KBM-7 (cell line): Measurements from ENCODE around the gene HAUS1.
"Not testable (repeated sequence)": the region's sequence is repeated elsewhere in the genome, so short reads cannot be mapped to it uniquely, and the experiment has no call there.

Experiments used
- DNase-seq: peaks from one replicate; pipeline ENCODE4 v3.0.0-alpha.2; 2015
- in situ Hi-C: fragments of 300-500 bp; cut with MboI; formaldehyde crosslinking; loops from 2 replicates; pipeline ENCODE4 v1.14.3; 2020; ENCODE audit warnings: low sequenced_read_pairs, low pct_unique_long_range_greater_than_20kb, mixed read lengths

The HAUS1 gene

GRCh38 chr18:46140173-46140572 lies 36.0 kb downstream of the HAUS1 start:
- in situ Hi-C loops: no loop called here
- no peak for DNase-seq

GRCh38 chr18:46141199-46141598 lies 37.0 kb downstream of the HAUS1 start:
- in situ Hi-C loops: no loop called here
- peak; percentile 28 for DNase-seq

DNA sequence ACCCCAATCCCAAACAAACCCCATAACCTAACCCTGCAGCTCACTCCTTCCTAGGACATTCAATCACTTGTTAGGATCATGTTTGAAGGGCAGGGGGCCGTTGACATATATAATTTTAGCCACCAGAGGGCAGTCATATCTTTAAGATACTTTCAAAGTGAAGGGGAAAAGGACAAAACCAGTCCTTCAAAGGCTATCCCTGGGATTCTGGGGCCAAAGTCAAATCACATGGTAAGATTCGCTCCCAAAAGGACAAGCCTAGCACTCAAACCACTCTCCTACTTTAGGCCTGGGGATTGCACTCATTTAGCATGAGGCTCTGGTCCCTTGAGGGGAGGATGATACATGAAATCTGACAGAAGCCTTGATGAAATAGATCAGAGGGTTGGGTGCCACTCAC lies 44.6 kb downstream of the HAUS1 start:
- DNase-seq: peak; percentile 84
- in situ Hi-C loops: no loop called here

DNA sequence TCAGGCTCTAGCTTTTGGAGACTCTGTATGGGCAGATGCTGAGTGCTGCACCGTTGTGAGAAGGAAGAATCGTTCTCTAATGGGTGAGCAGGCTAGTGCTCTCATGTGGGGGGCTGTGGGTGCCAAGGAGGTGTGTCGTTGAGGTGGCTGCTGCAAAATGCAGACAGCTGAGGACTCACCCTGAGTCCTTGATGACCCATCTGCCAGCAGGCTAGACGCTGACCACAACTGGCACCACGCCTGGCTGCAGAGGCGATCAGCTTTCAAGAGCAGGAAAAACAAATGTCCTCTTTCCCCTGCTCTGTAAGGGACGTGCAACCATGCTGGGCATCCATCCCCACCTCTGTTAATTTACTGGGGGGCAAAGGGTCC lies 48.2 kb downstream of the HAUS1 start:
- in situ Hi-C loops: loop anchor here (25.0 kb wide), 2 partner anchors 335 to 510 kb away; partner anchors contain the start of gene LOXHD1
- no peak for DNase-seq

DNA sequence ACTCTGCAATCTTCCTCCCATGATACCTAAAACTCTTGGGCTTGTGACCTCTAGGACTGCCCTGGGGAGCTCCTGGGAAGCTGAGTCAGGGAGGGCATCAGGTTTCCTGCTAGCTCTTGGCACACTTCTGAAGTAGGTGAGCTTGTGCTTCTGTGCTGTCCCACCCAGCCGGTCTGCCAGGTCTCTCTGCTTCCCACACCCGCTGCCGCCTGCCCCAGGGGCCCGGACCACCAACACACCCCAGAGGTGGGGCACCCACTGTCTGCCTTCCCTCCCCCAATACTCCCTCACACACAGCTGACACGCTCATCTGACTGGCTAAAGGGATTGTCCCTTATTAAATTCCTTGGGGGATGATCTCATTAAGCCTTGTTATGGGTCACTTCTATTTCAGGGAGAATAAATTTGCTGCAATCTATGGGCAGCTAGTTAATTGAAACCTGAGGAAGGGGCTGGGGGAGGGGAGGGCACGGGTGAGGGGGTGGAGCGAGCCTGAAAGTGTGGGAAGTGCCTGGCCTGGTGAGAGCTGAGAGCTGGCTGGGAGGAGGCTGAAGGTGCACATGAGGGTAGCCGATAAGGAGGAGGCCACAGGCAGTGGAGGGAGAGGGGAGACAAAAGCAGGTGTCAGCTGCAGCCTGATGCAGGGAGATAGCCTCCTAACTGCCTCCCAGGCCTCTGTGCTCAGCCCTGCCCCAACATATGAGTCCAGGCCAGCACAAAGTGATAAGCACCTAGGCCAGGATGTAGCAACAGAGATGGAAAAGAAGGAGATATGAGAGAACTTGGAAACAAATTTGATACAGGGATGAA lies 48.8 kb downstream of the HAUS1 start:
- in situ Hi-C loops: loop anchor here (25.0 kb wide), 2 partner anchors 334 to 509 kb away; partner anchors contain the start of gene LOXHD1
- no peak for DNase-seq

DNA sequence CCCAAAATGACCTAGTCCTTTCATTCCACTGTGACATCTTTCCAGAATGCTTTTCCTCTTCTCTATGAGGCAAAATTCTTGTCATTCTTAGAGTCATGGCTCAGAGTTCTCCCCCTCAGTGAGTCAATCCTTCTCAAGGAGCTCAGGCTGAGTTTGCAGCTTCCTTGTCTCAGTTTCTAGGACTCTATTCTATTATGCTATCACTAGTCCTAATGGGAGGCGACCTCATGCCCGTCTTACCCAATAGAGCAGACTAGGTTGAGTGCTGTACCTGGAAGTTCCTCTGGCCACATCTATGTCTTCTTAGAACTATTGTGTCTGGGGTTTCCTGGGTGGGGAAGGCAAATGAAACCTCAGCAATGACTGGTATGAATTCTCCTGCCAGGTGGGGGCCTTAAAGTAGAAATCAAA lies 51.5 kb downstream of the HAUS1 start:
- in situ Hi-C loops: loop anchor here (25.0 kb wide), 2 partner anchors 332 to 507 kb away; partner anchors contain the start of gene LOXHD1
- DNase-seq: no peak

GRCh38 chr18:46156124-46156745 lies 52.0 kb downstream of the HAUS1 start:
- in situ Hi-C loops: loop anchor here (25.0 kb wide), 2 partner anchors 331 to 506 kb away; partner anchors contain the start of gene LOXHD1
- no peak for DNase-seq

DNA sequence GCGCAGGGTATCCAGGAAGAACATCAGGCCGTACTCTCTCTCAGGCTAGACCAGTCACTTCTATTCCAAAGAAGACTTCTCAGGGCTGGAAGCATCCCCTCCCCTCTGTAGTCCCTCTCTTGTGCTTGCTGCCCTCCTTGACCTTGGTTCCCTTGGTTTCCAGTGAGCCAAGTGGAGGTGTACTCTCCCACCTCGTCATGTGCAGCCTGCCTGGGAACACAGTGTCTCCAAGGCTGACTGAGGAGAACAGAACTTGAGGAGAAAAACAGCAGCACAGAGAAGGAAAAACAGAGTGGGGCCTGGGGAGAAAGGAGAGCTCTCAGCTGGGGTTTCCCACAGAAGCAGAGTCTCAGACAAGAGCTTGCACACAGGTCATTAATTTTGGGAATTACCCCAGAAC lies 52.7 kb downstream of the HAUS1 start:
- in situ Hi-C loops: loop anchor here (25.0 kb wide), 2 partner anchors 330 to 505 kb away; partner anchors contain the start of gene LOXHD1
- DNase-seq: no peak

DNA sequence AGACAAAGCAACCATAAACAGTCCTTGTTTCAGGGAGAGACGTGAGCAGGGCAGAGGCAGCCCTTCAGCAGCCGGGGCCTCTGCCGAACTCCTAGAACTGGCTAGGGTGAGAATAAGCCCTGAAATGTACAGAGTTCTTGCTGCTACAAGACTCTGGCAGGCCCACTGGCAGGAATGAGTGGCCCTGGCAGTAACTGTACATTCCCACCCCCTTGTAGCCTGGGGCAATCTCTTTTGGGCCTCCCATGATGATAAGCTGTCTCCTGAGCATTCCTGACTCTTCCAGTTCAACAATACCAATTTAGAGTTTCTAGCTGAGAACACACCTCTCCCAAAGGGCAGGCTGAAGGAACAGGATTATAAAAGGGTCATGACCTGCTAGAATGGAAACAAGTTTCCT lies 54.3 kb downstream of the HAUS1 start:
- DNase-seq: no peak
- in situ Hi-C loops: loop anchor here (25.0 kb wide), 2 partner anchors 329 to 504 kb away; partner anchors contain the start of gene LOXHD1

- in situ Hi-C loops: loop anchor here (25.0 kb wide), 2 partner anchors 327 to 502 kb away; partner anchors contain the start of gene LOXHD1
- no peak for DNase-seq
Observed at GRCh38 chr18:46160050-46160798, 56.0 kb downstream of the HAUS1 start.

- DNase-seq: not testable (repeated sequence)
- in situ Hi-C loops: loop anchor here (25.0 kb wide), 2 partner anchors 326 to 501 kb away; partner anchors contain the start of gene LOXHD1
Observed at GRCh38 chr18:46160840-46161239, 56.7 kb downstream of the HAUS1 start.

GRCh38 chr18:46161703-46162396 lies 57.7 kb downstream of the HAUS1 start:
- in situ Hi-C loops: loop anchor here (25.0 kb wide), 2 partner anchors 325 to 500 kb away; partner anchors contain the start of gene LOXHD1
- DNase-seq: no peak

GRCh38 chr18:46163091-46163490 lies 58.9 kb downstream of the HAUS1 start:
- no peak for DNase-seq
- in situ Hi-C loops: loop anchor here (25.0 kb wide), 2 partner anchors 324 to 499 kb away; partner anchors contain the start of gene LOXHD1

DNA sequence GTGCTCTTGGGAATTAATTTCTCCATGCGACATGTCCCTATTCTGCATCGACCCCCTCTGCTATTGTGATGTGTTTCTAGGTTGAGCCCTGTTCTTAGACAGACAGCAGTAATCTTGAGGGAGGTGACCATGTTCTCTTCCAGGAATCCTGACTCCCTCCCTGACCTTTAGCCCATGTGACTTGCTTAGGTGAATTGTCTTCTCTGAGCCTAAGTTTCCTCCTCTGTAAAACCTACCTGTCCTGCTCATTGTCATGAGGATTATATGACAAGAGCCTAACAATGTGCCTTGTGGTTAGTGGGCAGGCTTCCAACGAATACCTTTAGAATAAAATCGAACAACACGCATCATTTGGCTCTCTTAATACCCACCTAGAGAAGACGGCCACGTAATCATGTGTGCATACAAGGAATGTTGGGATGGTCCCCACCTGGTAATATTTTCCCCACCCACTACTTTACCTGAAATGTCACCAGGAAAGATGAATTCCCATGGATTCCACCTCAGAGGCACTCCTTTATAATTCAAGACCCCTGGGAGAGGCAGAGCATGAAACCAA lies 59.8 kb downstream of the HAUS1 start:
- in situ Hi-C loops: loop anchor here (25.0 kb wide), 2 partner anchors 323 to 498 kb away; partner anchors contain the start of gene LOXHD1
- DNase-seq: no peak

- in situ Hi-C loops: loop anchor here (25.0 kb wide), 2 partner anchors 323 to 498 kb away; partner anchors contain the start of gene LOXHD1
- DNase-seq: not testable (repeated sequence)
Observed at GRCh38 chr18:46164502-46164901, 60.3 kb downstream of the HAUS1 start.

DNA sequence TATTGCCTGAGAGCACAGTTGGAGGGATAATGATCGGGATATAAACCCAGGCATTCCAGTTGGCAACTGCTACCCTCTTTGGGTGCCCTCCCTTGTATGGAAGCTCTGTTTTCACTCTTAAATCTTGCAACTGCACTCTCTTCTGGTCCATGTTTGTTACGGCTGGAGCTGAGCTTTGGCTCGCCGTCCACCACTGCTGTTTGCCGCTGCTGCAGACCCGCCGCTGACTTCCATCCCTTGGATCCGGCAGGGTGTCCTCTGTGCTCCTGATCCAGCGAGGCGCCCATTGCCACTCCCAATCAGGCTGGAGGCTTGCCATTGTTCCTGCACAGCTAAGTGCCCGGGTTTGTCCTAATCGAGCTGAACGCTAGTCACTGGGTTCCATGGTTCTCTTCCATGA lies 60.7 kb downstream of the HAUS1 start:
- in situ Hi-C loops: loop anchor here (25.0 kb wide), 2 partner anchors 322 to 497 kb away; partner anchors contain the start of gene LOXHD1
- DNase-seq: no peak

DNA sequence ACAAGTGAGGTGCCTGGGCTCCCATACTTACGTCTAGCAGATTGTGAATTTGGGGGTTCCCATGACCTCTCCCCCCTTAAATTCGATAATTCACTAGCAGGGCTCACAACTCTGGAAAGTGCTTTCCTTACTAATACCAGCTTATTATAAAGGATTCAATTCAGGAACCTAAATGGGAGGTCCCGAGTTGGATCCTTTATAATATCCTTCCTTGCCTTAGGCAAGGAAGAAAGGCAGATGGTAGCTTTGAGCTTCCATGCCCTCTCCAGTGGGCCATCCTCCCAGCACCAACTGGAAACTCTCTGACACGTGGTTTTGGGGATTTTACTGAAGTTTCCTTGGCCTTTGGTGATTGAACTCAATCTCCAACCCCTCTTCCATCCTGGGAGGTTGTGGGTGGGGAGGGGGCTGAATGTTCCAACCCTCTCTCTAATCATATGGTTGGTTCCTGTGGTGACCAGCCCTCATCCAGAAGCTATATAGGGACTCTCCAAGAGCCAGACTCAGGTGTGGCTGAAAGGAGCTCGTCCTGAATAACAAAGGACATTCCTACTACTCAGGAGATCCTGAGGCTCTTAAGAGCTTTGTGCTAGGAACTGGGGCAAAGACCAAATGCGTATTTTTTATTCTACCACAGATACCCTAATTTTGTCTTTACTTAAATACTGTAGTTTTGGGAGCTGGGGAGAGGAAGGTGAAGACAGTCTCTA lies 62.2 kb downstream of the HAUS1 start:
- in situ Hi-C loops: loop anchor here (25.0 kb wide), 2 partner anchors 321 to 496 kb away; partner anchors contain the start of gene LOXHD1
- no peak for DNase-seq
